NCI-H2029 (cell line): Measurements from ENCODE around the gene FAM161B.
"Not testable (repeated sequence)": the region's sequence is repeated elsewhere in the genome, so short reads cannot be mapped to it uniquely, and the experiment has no call there.

Source experiments
- DNase-seq: peaks from one replicate; lab custom pipeline; 2025; lab: John Stamatoyannopoulos, UW

The FAM161B gene

GRCh38 chr14:73942180-73942579, 7.7 kb downstream of the FAM161B start:
- no peak for DNase-seq

DNA sequence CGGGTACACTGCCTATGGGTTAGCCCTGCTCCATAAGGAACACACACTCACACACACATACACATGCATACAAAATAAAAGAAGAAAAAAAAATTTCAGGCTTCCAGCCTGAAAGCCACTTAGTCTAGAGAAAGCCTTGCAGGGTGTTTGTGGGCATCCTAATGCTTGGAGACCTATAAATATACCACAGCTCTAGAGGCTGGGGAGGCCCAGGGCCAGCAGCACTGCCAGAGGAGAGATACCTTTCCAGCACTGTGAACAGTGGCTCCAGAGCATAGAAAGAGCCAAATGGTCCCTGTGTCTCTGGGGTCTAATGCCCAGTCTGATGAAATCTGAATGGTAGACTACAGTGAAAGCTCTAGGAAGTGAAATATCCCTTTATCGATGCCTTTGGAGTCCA, 12.9 kb downstream of the FAM161B start:
- DNase-seq: no peak

DNA sequence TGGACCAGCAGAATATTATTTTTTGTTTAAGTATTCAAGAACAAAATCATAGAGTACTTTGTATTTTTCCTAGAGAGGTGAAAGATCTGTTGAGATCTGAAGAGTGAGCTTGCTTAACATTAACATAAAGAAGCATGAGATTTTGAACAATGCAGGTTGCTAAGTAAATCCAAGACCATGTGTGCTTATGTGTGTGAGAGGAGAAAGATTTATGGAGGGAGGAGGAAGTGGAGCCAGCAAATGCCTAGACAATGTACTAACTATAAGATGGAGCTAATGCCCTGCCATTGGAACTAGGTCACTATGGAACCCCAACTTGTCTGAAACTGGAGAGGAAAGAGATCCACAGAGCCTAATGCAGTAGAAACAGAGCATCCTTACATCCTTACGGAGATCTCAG, 13.3 kb downstream of the FAM161B start:
- no peak for DNase-seq

- DNase-seq: no peak
Measured at GRCh38 chr14:73935666-73936065, 14.2 kb downstream of the FAM161B start.

GRCh38 chr14:73924337-73924736, 25.6 kb downstream of the FAM161B start:
- no peak for DNase-seq

DNA sequence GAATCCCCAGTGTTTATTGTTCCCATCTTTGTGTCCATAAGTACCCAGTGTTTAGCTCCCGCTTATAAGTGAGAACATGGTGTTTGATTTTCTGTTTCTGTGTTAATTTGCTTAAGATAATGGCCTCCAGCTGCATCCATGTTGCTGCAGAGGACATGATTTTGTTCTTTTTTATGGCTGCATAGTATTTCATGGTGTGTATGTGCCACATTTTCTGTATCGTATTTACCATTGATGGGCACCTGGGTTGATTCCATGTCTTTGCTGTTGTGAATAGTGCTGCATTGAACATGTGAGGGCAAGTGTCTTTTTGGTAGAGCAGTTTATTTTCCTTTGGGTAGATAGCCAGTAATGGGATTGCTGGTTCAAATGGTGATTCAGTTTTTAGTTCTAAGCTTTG, 30.4 kb downstream of the FAM161B start:
- DNase-seq: not testable (repeated sequence)

- DNase-seq: no peak
Measured at GRCh38 chr14:73916324-73916723, 33.6 kb downstream of the FAM161B start.

DNA sequence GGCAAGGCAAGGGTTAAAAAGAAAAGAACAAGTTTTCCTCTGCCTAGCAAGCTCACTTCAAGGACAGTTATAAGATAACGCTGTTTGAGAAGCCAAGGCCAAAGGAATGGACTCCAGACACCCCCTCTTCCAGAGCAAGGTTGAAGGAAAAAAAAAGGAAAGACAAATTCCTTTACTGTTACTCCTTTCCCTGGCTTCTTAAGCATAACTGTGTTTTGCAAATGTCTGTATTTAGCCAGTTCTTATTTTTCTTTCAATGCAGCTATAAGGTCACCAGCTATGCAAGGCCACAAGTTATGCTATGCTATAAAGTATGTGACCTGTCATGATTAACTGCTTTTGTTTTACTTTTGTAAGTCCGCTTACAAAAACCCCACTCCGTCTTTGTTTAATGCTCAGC, 36.6 kb downstream of the FAM161B start:
- DNase-seq: no peak

- DNase-seq: no peak
Measured at GRCh38 chr14:73909681-73910080, 40.2 kb downstream of the FAM161B start.

- DNase-seq: no peak
Measured at GRCh38 chr14:73903028-73903427, 46.9 kb downstream of the FAM161B start.

GRCh38 chr14:73896521-73896920, 53.4 kb downstream of the FAM161B start:
- DNase-seq: no peak

DNA sequence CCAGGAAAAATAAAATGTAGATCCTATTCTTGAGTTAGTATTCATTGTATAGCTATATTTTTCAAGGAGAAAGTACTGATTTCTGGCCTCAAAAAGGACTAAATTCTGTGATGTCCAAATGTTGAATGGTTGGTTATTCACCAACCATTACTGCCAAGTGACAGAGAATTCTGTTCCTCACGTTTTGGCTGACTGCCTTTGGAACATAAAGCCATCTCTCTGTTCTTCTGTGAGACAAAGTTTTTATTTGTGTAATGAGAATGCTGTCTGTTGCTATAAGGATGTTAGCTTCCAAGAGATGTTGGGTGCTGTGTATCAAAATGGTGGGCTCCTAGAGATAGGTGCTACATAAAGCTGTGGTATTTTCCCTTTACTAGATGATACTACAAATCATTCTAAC, 54.0 kb downstream of the FAM161B start:
- no peak for DNase-seq

DNA sequence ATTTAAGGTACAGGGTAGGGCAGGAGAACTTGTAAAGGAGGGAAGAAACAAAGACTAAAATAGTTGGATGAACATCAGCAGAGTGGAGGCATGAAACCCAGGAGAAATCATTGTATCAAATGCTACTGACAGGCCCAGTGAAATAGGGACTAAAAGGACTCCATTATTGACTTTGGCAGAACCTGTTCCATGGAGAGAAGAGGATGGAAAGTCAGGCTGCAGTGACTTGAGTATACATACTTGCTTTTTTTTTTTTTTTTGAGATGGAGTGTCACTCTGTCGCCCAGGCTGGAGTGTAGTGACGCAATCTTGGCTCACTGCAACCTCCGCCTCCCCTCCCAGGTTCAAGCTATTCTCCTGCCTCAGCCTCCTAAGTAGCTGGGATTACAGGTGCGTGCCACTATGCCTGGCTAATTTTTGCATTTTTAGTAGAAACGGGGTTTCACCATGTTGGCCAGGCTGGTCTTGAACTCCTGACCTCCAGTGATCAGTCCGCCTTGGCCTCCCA, 55.7 kb downstream of the FAM161B start:
- DNase-seq: not testable (repeated sequence)

- no peak for DNase-seq
Measured at GRCh38 chr14:73889376-73889775, 60.5 kb downstream of the FAM161B start.

DNA sequence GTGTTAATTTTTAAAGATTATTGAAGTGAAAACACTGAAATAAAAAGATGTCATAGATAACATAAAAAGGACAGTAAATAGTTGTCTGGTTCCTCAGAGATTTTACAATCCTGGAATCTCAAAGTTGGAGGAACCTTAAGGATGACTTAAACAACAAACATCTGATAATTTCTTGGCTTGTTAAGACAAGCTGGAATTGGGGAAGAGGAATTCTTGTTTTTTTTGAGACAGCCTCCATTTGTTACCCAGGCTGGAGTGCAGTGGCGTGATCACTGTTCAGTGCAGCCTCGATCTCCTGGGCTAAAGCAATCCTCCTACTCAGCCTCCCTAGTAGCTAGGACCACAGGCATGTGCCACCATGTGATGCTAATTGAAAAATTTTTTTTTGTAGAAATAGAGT, 60.9 kb downstream of the FAM161B start:
- no peak for DNase-seq

- no peak for DNase-seq
Measured at GRCh38 chr14:73888460-73888725, 61.5 kb downstream of the FAM161B start.

- DNase-seq: no peak
Measured at GRCh38 chr14:73887694-73888459, 62.0 kb downstream of the FAM161B start.

DNA sequence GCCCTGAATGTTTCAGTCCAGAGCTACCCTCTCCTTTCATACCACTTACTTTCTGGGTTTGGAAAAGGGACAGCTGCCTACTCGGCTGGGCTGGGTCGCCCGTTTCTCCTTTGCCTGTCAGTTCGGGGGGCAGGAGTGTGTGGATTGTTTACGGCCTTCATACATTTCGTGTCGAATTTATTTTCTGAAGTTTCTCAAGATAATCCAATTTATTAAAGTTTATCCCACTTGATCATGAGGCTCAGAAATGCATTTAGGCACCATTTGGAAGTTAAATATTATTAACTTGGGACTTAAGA, 62.6 kb downstream of the FAM161B start:
- no peak for DNase-seq

DNA sequence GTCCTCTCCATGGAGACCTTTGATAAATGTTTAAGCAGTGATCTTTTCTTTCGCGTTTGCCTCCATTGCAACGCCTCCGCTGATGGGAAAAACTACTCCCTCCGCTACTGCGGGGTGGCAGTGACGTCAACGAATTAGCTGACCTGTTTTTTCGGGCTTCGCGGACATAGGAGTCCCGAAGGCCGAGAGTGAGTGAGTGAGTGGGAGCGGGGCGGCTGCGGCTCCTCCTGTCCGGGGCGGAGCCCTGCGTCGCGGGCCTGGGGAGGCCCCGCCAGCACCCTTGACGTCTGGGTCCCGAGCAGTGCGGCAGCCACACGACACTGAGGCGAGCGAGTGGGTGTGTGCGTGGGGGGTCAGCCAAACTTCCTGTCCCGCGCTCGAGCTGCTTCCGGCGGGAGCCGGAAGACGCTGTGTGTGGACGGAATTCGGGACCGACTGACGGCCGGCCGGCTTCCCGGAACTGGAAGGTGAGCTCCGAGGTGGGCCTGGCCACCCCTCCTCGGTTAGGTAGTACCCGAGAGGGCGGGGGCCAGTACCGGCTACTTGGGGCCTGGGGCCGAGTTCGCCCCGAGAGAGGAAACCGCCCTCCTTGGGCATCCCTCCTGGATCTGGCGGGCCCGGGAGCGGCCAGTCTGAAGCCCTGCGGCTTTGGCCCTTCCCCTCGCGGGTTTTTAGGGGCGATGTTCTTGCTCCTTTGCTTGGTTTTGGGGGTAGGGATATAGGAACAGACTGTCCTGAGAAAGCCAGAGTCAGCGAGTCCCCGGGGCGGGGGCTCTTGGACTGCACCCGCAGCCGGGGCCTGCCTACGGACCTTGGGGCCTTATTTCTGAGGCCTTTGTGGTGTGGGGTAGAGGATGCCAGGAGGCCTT, 63.2 kb downstream of the FAM161B start, which contains the start of gene ZNF410:
TSS of gene ZNF410 (plus strand) at position 411 of the 869 bp plus-strand sequence. CDS start 5,317 bp downstream, outside the sequence.
- peak; percentile 55 for DNase-seq

DNA sequence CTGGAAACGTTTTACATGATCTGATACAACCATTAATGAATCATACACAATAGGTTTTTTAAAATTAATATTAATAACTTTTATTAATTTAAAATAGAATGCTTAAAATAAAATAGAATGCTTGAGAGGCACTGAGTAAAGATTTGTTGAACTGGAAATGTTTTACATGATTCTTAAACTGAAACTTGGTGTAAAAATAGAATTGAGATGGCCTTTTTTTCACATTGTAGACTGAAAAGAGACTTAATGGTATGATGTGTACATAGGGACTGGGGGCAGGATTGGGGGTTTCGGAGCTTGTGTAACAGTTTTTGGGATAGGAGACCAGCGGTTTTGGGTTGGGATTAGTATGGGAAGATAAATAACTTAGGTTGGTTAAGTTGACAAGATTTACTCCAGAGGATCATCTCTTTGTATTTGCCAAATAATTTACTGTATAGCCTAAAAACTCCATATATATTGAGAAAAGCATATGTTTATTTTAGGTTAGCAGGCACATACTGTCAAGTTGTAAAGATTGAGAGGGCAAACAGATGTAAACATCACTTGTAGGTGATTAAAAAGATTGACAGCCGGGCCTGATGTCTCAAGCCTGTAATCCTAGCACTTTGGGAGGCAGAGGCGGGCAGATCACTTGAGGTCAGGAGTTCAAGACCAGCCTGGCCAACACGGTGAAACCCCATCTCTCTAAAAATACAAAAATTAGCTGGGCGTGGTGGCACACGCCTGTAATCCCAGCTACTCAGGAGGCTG, 65.3 kb downstream of the FAM161B start:
- DNase-seq: no peak
